CD4-positive, CD25-positive, alpha-beta regulatory T cell (primary cell): ENCODE data around the gene WWOX. TPM values are rescaled to one million over a fixed set of nuclear protein-coding genes. Genes with fewer than 3 reads are reported as not detected.

ENCODE experiments used
- ATAC-seq, 2 donors: fragments of 150-1000 bp; cut with Tn5 transposase; one replicate each; pipeline ENCODE4 v1.10.0; 2021; ENCODE audit warnings: low read depth in 2 of 2, moderate number of reproducible peaks in 2 of 2, moderate library complexity in 1 of 2
- DNase-seq, 3 donors: peaks; one replicate each; pipeline versions ENCODE4 v3.0.0 to v3.0.0-alpha.2; 2012 to 2022; ENCODE audit warnings: mixed read lengths in 1 of 3
- H3K27ac ChIP-seq: one replicate; pipeline ENCODE4 v1.7.0; 2013; ENCODE audit warnings: mild to moderate bottlenecking, low read length; ENCODE audit not compliant: insufficient read depth, poor library complexity, severe bottlenecking
- H3K27me3 ChIP-seq: one replicate; pipeline ENCODE4 v1.7.0; 2013; ENCODE audit warnings: low read length; ENCODE audit not compliant: control insufficient read depth, insufficient read depth
- H3K36me3 ChIP-seq: one replicate; pipeline ENCODE4 v1.7.0; 2013; ENCODE audit warnings: mild to moderate bottlenecking, low read length, moderate library complexity; ENCODE audit not compliant: control insufficient read depth, insufficient read depth
- H3K4me1 ChIP-seq: 2 replicates; pipeline ENCODE4 v1.7.0; 2013; ENCODE audit warnings: mild to moderate bottlenecking, low read length; ENCODE audit not compliant: insufficient read depth, control insufficient read depth, poor library complexity, severe bottlenecking
- H3K4me3 ChIP-seq: one replicate; pipeline ENCODE4 v1.7.0; 2013; ENCODE audit warnings: low read depth, mild to moderate bottlenecking, low read length, moderate library complexity
- H3K9me3 ChIP-seq, 2 experiments: 1 replicate in 1 of 2; 2 replicates in 1 of 2; pipeline ENCODE4 v1.7.0; 2013; ENCODE audit warnings: low read length in 2 of 2, mild to moderate bottlenecking in 1 of 2, moderate library complexity in 1 of 2; ENCODE audit not compliant: control insufficient read depth in 2 of 2
- H3K27ac Mint-ChIP-seq, 3 donors: one replicate each; pipeline ENCODE4 v1.8.0; 2020 to 2022; ENCODE audit warnings: mild to moderate bottlenecking in 3 of 3, mixed read lengths in 3 of 3, moderate library complexity in 2 of 3
- H3K27me3 Mint-ChIP-seq: one replicate; pipeline ENCODE4 v1.8.0; 2022; ENCODE audit warnings: mild to moderate bottlenecking, mixed read lengths
- H3K36me3 Mint-ChIP-seq: one replicate; pipeline ENCODE4 v1.8.0; 2020; ENCODE audit warnings: mixed read lengths
- H3K4me1 Mint-ChIP-seq, 4 donors: one replicate each; pipeline ENCODE4 v1.8.0; 2020 to 2022; ENCODE audit warnings: mixed read lengths in 4 of 4, mild to moderate bottlenecking in 1 of 4
- H3K4me3 Mint-ChIP-seq, 4 donors: one replicate each; pipeline ENCODE4 v1.8.0; 2020 to 2022; ENCODE audit warnings: mild to moderate bottlenecking in 4 of 4, mixed read lengths in 4 of 4, moderate library complexity in 3 of 4
- H3K9me3 Mint-ChIP-seq, 7 donors: one replicate each; pipeline ENCODE4 v1.8.0; 2020 to 2022; ENCODE audit warnings: mixed read lengths in 7 of 7, mild to moderate bottlenecking in 3 of 7, moderate library complexity in 2 of 7
- polyA plus RNA-seq, 4 donors: library from polyadenylated mRNA; unstranded; fragments of 300-500 nt; fragmentation: Illumina TruSeq; gene quantifications; one replicate each; pipeline ENCODE4 v1.2.3, GENCODE V29; 2021
- total RNA-seq: library from RNA; stranded (reverse); gene quantifications from one replicate; pipeline ENCODE4 v1.2.3, GENCODE V29; 2022

The WWOX gene
- total and polyA plus RNA-seq, 5 donors from 2014 or later, result 10.3 to 18.6 (median 12.8) TPM

GRCh38 chr16:79210607-79211006 is 1111.2 kb downstream of the WWOX start:
- no peaks in the 10 kb centered on the region for H3K9me3 ChIP-seq
- Mint-ChIP-seq H3K27ac (no peak overlapping the region), H3K4me1 (peaks cover 0 to 7% (median 0%) of the 10 kb centered on the region in 4 donors), H3K27me3 (no peaks in the 10 kb centered on the region), H3K4me3 (no peak overlapping the region), H3K9me3 (peaks cover 0 to 2% (median 0%) of the 10 kb centered on the region in 7 donors), H3K36me3 (peaks cover 4% of the 10 kb centered on the region)
- H3K4me1 ChIP-seq, result no peaks in the 10 kb centered on the region
- H3K27me3 ChIP-seq, result no peaks in the 10 kb centered on the region
- H3K36me3 ChIP-seq, result no peaks in the 10 kb centered on the region
- no peak overlapping the region for H3K4me3 ChIP-seq
- H3K27ac ChIP-seq, result no peak overlapping the region
- ATAC-seq (no peak), DNase-seq (no peak)

- no peaks in the 10 kb centered on the region for H3K9me3 ChIP-seq
- Mint-ChIP-seq H3K27ac (no peak overlapping the region), H3K9me3 (peaks cover 0 to 2% (median 0%) of the 10 kb centered on the region in 7 donors), H3K4me3 (no peak overlapping the region), H3K27me3 (no peaks in the 10 kb centered on the region), H3K36me3 (peaks cover 4% of the 10 kb centered on the region), H3K4me1 (peaks cover 0 to 12% (median 0%) of the 10 kb centered on the region in 4 donors)
- H3K4me3 ChIP-seq, result no peak overlapping the region
- no peaks in the 10 kb centered on the region for H3K4me1 ChIP-seq
- DNase-seq (no peak), ATAC-seq (no peak)
- no peaks in the 10 kb centered on the region for H3K27me3 ChIP-seq
- no peak overlapping the region for H3K27ac ChIP-seq
- no peaks in the 10 kb centered on the region for H3K36me3 ChIP-seq
Observed at GRCh38 chr16:79211586-79211985, 1112.1 kb downstream of the WWOX start.

- no peak for ATAC-seq
Observed at GRCh38 chr16:79212114-79212791, 1112.8 kb downstream of the WWOX start.

GRCh38 chr16:79213214-79213613 is 1113.8 kb downstream of the WWOX start:
- no peak overlapping the region for H3K27ac ChIP-seq
- H3K9me3 Mint-ChIP-seq, result peaks cover 0 to 4% (median 0%) of the 10 kb centered on the region in 7 donors
- peaks cover 8 to 25% (median 10%) of the 10 kb centered on the region in 4 donors for H3K4me1 Mint-ChIP-seq
- H3K27me3 ChIP-seq, result no peaks in the 10 kb centered on the region
- no peak overlapping the region for H3K27ac Mint-ChIP-seq
- no peak overlapping the region for H3K4me3 ChIP-seq
- no peak overlapping the region for H3K4me3 Mint-ChIP-seq
- peaks cover 4% of the 10 kb centered on the region for H3K36me3 Mint-ChIP-seq
- H3K9me3 ChIP-seq, result no peaks in the 10 kb centered on the region
- DNase-seq (no peak), ATAC-seq (no peak)
- H3K36me3 ChIP-seq, result no peaks in the 10 kb centered on the region
- no peaks in the 10 kb centered on the region for H3K27me3 Mint-ChIP-seq
- peaks cover 7% of the 10 kb centered on the region for H3K4me1 ChIP-seq

More at GRCh38 chr16:79212114-79212791, 1112.8 kb downstream of the WWOX start:
- no peaks in the 10 kb centered on the region for H3K27me3 ChIP-seq
- Mint-ChIP-seq H3K4me3 (no peak overlapping the region), H3K27ac (no peak overlapping the region), H3K9me3 (peaks cover 0 to 2% (median 0%) of the 10 kb centered on the region in 7 donors), H3K4me1 (peaks cover under 1 to 16% (median under 1%) of the 10 kb centered on the region in 4 donors), H3K27me3 (no peaks in the 10 kb centered on the region), H3K36me3 (peaks cover 4% of the 10 kb centered on the region)
- no peak for DNase-seq
- no peaks in the 10 kb centered on the region for H3K4me1 ChIP-seq
- no peak overlapping the region for H3K4me3 ChIP-seq
- H3K27ac ChIP-seq, result no peak overlapping the region
- H3K36me3 ChIP-seq, result no peaks in the 10 kb centered on the region
- H3K9me3 ChIP-seq, result no peaks in the 10 kb centered on the region

- peak overlapping the region in 1 of 4 donors; percentile 51 for H3K4me3 Mint-ChIP-seq
- no peak for ATAC-seq
- H3K27ac Mint-ChIP-seq, result peak overlapping the region in 1 of 3 donors; percentile 18
Observed at GRCh38 chr16:79215289-79215688, 1115.8 kb downstream of the WWOX start.

GRCh38 chr16:79217375-79218011 is 1118.0 kb downstream of the WWOX start:
- Histone ChIP-seq H3K36me3 (no peaks in the 10 kb centered on the region), H3K4me1 (peaks cover 9% of the 10 kb centered on the region), H3K4me3 (peak overlapping the region; percentile 43), H3K27me3 (no peaks in the 10 kb centered on the region), H3K27ac (no peak overlapping the region), H3K9me3 (no peaks in the 10 kb centered on the region)
- Mint-ChIP-seq H3K4me1 (peaks cover 8 to 27% (median 15%) of the 10 kb centered on the region in 4 donors), H3K9me3 (peaks cover 0 to 4% (median 0%) of the 10 kb centered on the region in 7 donors), H3K27ac (no peak overlapping the region), H3K27me3 (no peaks in the 10 kb centered on the region), H3K4me3 (peak overlapping the region in 1 of 4 donors; percentile 22), H3K36me3 (peaks cover 4% of the 10 kb centered on the region)
- no peak for ATAC-seq
- DNase-seq, result peak in 2 of 3 donors; percentile 6 to 37

More at GRCh38 chr16:79215289-79215688, 1115.8 kb downstream of the WWOX start:
- no peaks in the 10 kb centered on the region for H3K36me3 ChIP-seq
- DNase-seq, result no peak
- H3K27ac ChIP-seq, result no peak overlapping the region
- peaks cover 4% of the 10 kb centered on the region for H3K36me3 Mint-ChIP-seq
- H3K9me3 ChIP-seq, result no peaks in the 10 kb centered on the region
- H3K4me1 Mint-ChIP-seq, result peaks cover 8 to 27% (median 15%) of the 10 kb centered on the region in 4 donors
- H3K27me3 ChIP-seq, result no peaks in the 10 kb centered on the region
- H3K4me1 ChIP-seq, result peaks cover 9% of the 10 kb centered on the region
- H3K9me3 Mint-ChIP-seq, result peaks cover 0 to 4% (median 0%) of the 10 kb centered on the region in 7 donors
- H3K27me3 Mint-ChIP-seq, result no peaks in the 10 kb centered on the region
- no peak overlapping the region for H3K4me3 ChIP-seq

- peaks cover 4% of the 10 kb centered on the region for H3K36me3 Mint-ChIP-seq
- no peak overlapping the region for H3K27ac Mint-ChIP-seq
- H3K27me3 Mint-ChIP-seq, result peaks cover 8% of the 10 kb centered on the region
- DNase-seq, result no peak
- H3K36me3 ChIP-seq, result no peaks in the 10 kb centered on the region
- no peak overlapping the region for H3K4me3 ChIP-seq
- H3K9me3 ChIP-seq, result no peaks in the 10 kb centered on the region
- H3K27me3 ChIP-seq, result no peaks in the 10 kb centered on the region
- no peak overlapping the region for H3K4me3 Mint-ChIP-seq
- no peak for ATAC-seq
- H3K9me3 Mint-ChIP-seq, result peaks cover 0 to 7% (median under 1%) of the 10 kb centered on the region in 7 donors
- peaks cover 8 to 27% (median 15%) of the 10 kb centered on the region in 4 donors for H3K4me1 Mint-ChIP-seq
- no peak overlapping the region for H3K27ac ChIP-seq
- peaks cover 9% of the 10 kb centered on the region for H3K4me1 ChIP-seq
Observed at GRCh38 chr16:79218351-79218750, 1118.9 kb downstream of the WWOX start.
